Measurements from ENCODE around the gene PCDHB6.

DNA sequence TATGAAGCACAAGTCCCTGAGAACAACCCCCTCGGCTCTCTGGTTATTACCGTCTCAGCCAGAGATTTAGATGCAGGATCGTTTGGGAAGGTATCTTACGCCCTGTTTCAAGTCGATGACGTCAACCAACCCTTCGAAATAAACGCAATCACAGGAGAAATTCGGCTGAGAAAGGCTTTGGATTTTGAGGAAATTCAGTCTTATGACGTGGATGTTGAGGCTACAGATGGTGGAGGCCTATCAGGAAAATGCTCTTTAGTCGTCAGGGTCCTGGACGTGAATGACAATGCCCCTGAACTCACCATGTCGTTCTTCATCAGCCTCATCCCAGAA is 1.1 kb downstream of the PCDHB6 start:
- TF ChIP-seq, protein P1, sequence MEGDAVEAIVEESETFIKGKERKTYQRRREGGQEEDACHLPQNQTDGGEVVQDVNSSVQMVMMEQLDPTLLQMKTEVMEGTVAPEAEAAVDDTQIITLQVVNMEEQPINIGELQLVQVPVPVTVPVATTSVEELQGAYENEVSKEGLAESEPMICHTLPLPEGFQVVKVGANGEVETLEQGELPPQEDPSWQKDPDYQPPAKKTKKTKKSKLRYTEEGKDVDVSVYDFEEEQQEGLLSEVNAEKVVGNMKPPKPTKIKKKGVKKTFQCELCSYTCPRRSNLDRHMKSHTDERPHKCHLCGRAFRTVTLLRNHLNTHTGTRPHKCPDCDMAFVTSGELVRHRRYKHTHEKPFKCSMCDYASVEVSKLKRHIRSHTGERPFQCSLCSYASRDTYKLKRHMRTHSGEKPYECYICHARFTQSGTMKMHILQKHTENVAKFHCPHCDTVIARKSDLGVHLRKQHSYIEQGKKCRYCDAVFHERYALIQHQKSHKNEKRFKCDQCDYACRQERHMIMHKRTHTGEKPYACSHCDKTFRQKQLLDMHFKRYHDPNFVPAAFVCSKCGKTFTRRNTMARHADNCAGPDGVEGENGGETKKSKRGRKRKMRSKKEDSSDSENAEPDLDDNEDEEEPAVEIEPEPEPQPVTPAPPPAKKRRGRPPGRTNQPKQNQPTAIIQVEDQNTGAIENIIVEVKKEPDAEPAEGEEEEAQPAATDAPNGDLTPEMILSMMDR (IDR thresholded peaks at IDR 0.05): no peak
- no peak for TF ChIP-seq ZFX (IDR thresholded peaks at IDR 0.05; ENCODE audit: borderline replicate concordance)
